ENCODE data around the gene CFHR3. TPM values are rescaled to one million over a fixed set of nuclear protein-coding genes. Genes with fewer than 3 reads are reported as not detected.

CFHR3 gene
- total RNA-seq, result not detected

DNA sequence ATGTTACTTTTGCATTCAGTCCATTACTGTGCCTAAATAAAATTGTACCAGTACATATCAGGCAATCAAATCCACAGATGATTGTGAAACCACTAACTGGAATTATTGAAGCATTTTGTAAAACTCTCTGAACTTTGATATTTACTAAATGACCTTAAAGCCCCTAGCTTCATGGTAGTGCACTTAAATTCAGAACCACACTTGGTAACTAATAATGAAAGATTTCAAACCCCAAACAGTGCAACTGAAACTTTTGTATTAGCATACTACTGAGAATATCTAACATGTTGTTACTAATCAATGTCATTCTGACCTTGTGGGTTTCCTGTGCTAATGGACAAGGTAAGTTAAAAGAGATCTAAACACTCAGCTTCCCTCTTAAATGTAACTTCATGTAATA, at the start of gene CFHR3:
Gene CFHR3, plus strand, starts transcription at position 238 of the 400 bp plus-strand sequence. Its CDS starts 47 bp downstream, at position 285.
- Histone ChIP-seq H3K36me3 (no peaks in the 10 kb centered on the region), H3K27ac (no peak within 1 kb of the TSS), H3K9me3 (no peaks in the 10 kb centered on the region), H3K27me3 (replicated peaks; ENCODE audit: insufficient read depth) (no peaks in the 10 kb centered on the region), H3K4me3 (no peak within 1 kb of the TSS), H3K4me1 (replicated peaks) (no peaks in the 10 kb centered on the region)
- no peak for DNase-seq (ENCODE audit: low spot score)
- intact Hi-C loops (cut with DNase I), result no loop called here
- TF ChIP-seq, protein P1, sequence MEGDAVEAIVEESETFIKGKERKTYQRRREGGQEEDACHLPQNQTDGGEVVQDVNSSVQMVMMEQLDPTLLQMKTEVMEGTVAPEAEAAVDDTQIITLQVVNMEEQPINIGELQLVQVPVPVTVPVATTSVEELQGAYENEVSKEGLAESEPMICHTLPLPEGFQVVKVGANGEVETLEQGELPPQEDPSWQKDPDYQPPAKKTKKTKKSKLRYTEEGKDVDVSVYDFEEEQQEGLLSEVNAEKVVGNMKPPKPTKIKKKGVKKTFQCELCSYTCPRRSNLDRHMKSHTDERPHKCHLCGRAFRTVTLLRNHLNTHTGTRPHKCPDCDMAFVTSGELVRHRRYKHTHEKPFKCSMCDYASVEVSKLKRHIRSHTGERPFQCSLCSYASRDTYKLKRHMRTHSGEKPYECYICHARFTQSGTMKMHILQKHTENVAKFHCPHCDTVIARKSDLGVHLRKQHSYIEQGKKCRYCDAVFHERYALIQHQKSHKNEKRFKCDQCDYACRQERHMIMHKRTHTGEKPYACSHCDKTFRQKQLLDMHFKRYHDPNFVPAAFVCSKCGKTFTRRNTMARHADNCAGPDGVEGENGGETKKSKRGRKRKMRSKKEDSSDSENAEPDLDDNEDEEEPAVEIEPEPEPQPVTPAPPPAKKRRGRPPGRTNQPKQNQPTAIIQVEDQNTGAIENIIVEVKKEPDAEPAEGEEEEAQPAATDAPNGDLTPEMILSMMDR (IDR thresholded peaks at IDR 0.05), result no peak
- TF ChIP-seq POLR2A (IDR thresholded peaks at IDR 0.05), result no peak
- no peak for TF ChIP-seq POLR2AphosphoS5 (IDR thresholded peaks at IDR 0.05)

DNA sequence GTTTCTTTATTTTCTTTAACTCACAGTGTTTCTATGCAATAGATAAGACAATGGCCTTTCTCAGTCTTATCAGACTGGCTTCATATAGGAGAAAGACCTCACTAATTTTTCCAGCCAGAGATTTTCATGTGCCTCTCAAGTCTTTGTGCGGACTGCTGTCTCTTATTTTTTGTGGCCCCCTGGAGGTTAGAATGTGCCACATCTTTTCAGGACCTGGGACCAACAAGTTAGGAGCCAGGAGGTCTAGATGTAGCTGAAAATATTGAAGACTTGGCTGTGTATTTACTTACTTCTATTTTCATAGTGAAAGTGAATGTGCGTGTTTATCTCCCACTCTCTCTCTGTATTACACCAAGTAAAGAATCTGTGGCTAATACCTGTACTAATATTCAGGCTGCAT, 42.1 kb upstream of the CFHR3 start:
- DNase-seq (ENCODE audit: low spot score), result no peak
- H3K4me3 ChIP-seq, result no peak overlapping the region
- intact Hi-C loops (cut with DNase I), result no loop called here
- no peaks in the 10 kb centered on the region for H3K9me3 ChIP-seq
- TF ChIP-seq, protein P1 (IDR thresholded peaks at IDR 0.05), result no peak
- TF ChIP-seq POLR2AphosphoS5 (IDR thresholded peaks at IDR 0.05) (no peak), POLR2A (IDR thresholded peaks at IDR 0.05) (no peak)
- no peak overlapping the region for H3K27ac ChIP-seq
- no peaks in the 10 kb centered on the region for H3K4me1 ChIP-seq (replicated peaks)
- no peaks in the 10 kb centered on the region for H3K36me3 ChIP-seq
- WGBS, result 99% methylated on average over 2 of the region's 2 CpGs
- H3K27me3 ChIP-seq (replicated peaks; ENCODE audit: insufficient read depth), result no peaks in the 10 kb centered on the region

DNA sequence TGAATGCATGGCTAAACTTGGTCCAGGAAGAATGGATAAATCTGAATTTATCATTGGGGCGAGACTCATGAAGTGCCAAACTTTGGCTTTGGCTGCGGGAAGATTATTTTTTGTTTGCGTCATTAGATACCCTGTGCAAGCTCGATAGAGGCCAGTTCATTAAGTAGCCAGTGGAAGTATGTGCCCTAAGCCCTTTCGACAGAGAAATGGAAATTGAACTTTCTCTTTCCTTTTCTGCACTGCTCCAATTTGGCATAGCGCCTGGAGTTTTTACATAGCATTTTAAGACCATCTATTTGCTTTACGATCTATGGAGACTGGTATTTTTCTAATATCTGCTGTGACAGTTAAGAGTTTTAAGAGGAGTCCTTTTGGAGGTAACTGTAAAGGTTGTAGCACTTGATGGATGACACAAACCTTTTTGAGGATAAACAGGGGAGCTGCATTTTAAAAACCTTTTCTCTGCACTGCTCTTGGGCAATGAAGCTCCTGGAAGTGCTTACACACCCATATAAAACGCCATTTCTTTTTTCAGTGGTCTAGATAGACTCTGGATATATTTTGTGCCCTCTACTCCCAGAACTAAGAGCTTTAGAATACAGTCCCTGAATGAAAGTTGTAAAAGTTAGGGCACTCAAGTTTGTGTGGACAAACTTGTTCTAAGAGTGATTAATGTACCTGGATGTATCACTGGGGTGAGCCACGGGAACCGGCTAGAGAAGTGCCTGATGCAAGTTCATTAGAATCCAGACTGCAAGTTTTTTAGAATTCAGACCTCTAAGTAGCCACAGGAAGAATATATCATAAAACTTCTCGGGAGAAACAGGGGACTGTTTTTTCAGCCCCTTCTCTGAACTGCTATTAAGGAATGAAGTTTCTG, 41.3 kb upstream of the CFHR3 start:
- Histone ChIP-seq H3K4me1 (replicated peaks) (no peaks in the 10 kb centered on the region), H3K27ac (no peak overlapping the region), H3K9me3 (no peaks in the 10 kb centered on the region), H3K4me3 (no peak overlapping the region), H3K27me3 (replicated peaks; ENCODE audit: insufficient read depth) (no peaks in the 10 kb centered on the region), H3K36me3 (no peaks in the 10 kb centered on the region)
- no peak for DNase-seq (ENCODE audit: low spot score)
- intact Hi-C loops (cut with DNase I), result no loop called here
- 61% methylated on average over 11 of the region's 11 CpGs for WGBS
- TF ChIP-seq, protein P1 (IDR thresholded peaks at IDR 0.05), result no peak
- TF ChIP-seq POLR2AphosphoS5 (IDR thresholded peaks at IDR 0.05) (no peak), POLR2A (IDR thresholded peaks at IDR 0.05) (no peak)

DNA sequence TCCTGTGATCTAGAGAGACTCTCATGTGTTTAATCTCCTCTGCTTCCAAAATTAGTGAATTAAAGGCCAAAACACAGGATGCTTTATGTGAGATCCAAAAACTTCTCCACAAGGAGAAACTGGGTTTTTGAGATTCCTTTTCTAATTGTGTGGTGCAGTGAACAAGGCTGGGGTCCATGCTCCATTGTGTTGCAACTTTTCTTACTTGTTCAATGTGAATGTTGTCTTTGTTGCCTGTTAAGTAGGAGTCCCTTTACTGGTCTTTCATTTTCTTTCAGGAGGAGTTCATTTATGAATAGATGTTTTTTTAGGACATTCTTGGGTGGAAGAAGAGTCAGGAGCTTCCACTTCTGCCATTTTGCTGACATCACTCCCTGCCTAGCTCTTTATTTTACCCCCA, 40.6 kb upstream of the CFHR3 start:
- H3K27ac ChIP-seq, result no peak overlapping the region
- H3K36me3 ChIP-seq, result no peaks in the 10 kb centered on the region
- no peaks in the 10 kb centered on the region for H3K9me3 ChIP-seq
- intact Hi-C loops (cut with DNase I), result no loop called here
- H3K27me3 ChIP-seq (replicated peaks; ENCODE audit: insufficient read depth), result no peaks in the 10 kb centered on the region
- no peak for DNase-seq (ENCODE audit: low spot score)
- no peak overlapping the region for H3K4me3 ChIP-seq
- H3K4me1 ChIP-seq (replicated peaks), result no peaks in the 10 kb centered on the region
- TF ChIP-seq POLR2AphosphoS5 (IDR thresholded peaks at IDR 0.05) (no peak), POLR2A (IDR thresholded peaks at IDR 0.05) (no peak)
- TF ChIP-seq, protein P1 (IDR thresholded peaks at IDR 0.05), result no peak

DNA sequence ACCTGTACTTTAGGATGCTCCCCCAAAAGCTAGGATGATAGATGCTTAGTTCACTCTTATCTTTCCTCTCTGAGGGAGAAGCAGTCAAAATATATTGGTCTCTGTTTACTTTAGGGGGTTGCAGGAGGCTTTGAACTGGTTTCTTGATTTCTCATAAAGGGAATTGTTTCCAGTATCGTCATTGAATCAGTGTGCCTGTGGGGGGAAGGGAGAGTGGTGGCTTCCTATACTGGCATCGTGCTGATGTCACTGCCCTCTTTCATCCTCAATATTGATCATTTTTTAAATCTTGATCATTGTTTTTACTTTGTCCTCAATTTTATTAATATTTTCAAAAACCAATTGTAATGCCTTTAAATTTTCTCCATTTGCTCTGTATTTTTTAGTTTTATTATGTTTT, 40.2 kb upstream of the CFHR3 start:
- no peak overlapping the region for H3K27ac ChIP-seq
- WGBS, result 61% methylated on average over 2 of the region's 2 CpGs
- H3K27me3 ChIP-seq (replicated peaks; ENCODE audit: insufficient read depth), result no peaks in the 10 kb centered on the region
- TF ChIP-seq, protein P1 (IDR thresholded peaks at IDR 0.05), result no peak
- no peak for TF ChIP-seq POLR2AphosphoS5 (IDR thresholded peaks at IDR 0.05)
- no peak for TF ChIP-seq POLR2A (IDR thresholded peaks at IDR 0.05)
- no peaks in the 10 kb centered on the region for H3K36me3 ChIP-seq
- DNase-seq (ENCODE audit: low spot score), result no peak
- H3K4me3 ChIP-seq, result no peak overlapping the region
- no peaks in the 10 kb centered on the region for H3K4me1 ChIP-seq (replicated peaks)
- H3K9me3 ChIP-seq, result no peaks in the 10 kb centered on the region
- intact Hi-C loops (cut with DNase I), result no loop called here
